SU-DHL-6 (cell line): ENCODE measurements around the gene PRPSAP1.

Source experiments
- EZH2phosphoT487 ChIP-seq: fragments of 200-600 bp; sonication (generic), shearing (Covaris generic); conservative IDR thresholded peaks from 2 replicates; pipeline ENCODE4 v1.6.1; 2018; ENCODE audit warnings: mild to moderate bottlenecking, antibody characterized with exemption, low read length, moderate library complexity, mixed read lengths
- TF ChIP-seq, protein P1 (sequence below): fragments of 200-600 bp; sonication (generic); IDR thresholded peaks from one replicate; pipeline ENCODE4 v1.5.1; 2017; ENCODE audit warnings: antibody characterized with exemption, mild to moderate bottlenecking, low read length, moderate library complexity; ENCODE audit not compliant: insufficient read depth, poor library complexity, severe bottlenecking

DNA sequence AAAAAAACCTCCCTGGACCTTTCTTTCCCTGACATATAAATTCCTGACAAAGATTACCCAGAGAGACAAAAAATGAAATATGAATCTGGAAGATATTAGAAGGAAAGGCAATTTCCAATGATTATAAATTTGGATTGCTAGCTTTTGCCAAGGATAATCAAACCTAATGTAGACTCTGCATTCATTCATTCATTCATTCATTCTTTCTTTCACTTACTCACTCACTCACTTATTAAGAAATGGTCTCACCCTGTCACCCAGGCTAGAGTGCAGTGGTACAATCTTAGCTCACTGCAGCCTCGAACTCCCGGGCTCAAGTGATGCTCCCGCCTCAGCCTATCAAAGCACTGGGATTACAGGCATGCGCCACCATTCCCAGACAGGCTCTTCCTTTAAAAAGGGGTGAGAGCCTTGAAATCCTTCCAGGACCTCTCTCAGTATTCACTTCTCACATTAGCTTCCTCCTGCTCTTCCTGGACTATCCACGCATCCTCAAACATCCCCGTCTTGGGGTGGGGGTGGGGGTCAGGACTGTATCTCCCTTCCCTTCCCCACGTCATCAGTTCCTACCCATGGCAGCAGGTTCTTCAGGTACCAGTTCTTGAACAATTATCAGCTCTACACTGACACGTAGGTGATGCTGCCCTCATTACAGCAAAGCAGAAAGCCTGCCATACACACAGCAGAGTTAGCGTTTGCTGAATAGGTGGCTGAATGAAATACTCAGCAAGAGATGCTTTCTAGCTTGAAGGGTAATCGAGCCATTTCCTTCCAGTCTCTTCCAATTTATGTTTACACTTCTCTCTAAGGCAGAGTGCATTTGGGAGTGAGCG, 19.8 kb downstream of the PRPSAP1 start:
- TF ChIP-seq, protein P1, sequence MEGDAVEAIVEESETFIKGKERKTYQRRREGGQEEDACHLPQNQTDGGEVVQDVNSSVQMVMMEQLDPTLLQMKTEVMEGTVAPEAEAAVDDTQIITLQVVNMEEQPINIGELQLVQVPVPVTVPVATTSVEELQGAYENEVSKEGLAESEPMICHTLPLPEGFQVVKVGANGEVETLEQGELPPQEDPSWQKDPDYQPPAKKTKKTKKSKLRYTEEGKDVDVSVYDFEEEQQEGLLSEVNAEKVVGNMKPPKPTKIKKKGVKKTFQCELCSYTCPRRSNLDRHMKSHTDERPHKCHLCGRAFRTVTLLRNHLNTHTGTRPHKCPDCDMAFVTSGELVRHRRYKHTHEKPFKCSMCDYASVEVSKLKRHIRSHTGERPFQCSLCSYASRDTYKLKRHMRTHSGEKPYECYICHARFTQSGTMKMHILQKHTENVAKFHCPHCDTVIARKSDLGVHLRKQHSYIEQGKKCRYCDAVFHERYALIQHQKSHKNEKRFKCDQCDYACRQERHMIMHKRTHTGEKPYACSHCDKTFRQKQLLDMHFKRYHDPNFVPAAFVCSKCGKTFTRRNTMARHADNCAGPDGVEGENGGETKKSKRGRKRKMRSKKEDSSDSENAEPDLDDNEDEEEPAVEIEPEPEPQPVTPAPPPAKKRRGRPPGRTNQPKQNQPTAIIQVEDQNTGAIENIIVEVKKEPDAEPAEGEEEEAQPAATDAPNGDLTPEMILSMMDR, result no peak
- no peak for TF ChIP-seq EZH2phosphoT487
